Mesendoderm (in vitro differentiated cells): ENCODE results near the gene ASTN1.
A peak's percentile ranks its signal among the peaks of the same experiment; 100 is the strongest.

ENCODE experiments used
- DNase-seq: peaks from one replicate; pipeline ENCODE4 v3.0.0; 2013
- H2AK5ac ChIP-seq: 2 replicates; pipeline ENCODE4 v1.6.1; 2013; ENCODE audit warnings: low read length, inconsistent platforms
- H2BK120ac ChIP-seq: 2 replicates; pipeline ENCODE4 v1.6.1; 2013; ENCODE audit warnings: low read depth, mild to moderate bottlenecking, low read length, moderate library complexity, mixed read lengths
- H2BK15ac ChIP-seq: replicated peaks from 2 replicates; pipeline ENCODE4 v1.6.1; 2013; ENCODE audit warnings: low read depth, mild to moderate bottlenecking, moderate library complexity
- H2BK5ac ChIP-seq: 2 replicates; pipeline ENCODE4 v1.6.1; 2013; ENCODE audit warnings: low read length, inconsistent platforms
- H3K18ac ChIP-seq: 2 replicates; pipeline ENCODE4 v1.6.1; 2013; ENCODE audit warnings: mild to moderate bottlenecking, low read length, mixed read lengths
- H3K23ac ChIP-seq: one replicate; pipeline ENCODE4 v1.6.1; 2013; ENCODE audit warnings: low read length
- H3K27ac ChIP-seq: 2 replicates; pipeline ENCODE4 v1.5.1; 2013; ENCODE audit warnings: low read depth, mild to moderate bottlenecking, inconsistent platforms, low read length, moderate library complexity
- H3K27me3 ChIP-seq: 2 replicates; pipeline ENCODE4 v1.6.1; 2013; ENCODE audit warnings: low read length, control low read depth, mild to moderate bottlenecking, inconsistent platforms; ENCODE audit not compliant: insufficient read depth, poor library complexity
- H3K36me3 ChIP-seq: 2 replicates; pipeline ENCODE4 v1.6.1; 2013; ENCODE audit warnings: low read length, inconsistent platforms; ENCODE audit not compliant: control insufficient read depth, insufficient read depth
- H3K4ac ChIP-seq: one replicate; pipeline ENCODE4 v1.6.1; 2013; ENCODE audit warnings: low read depth, mild to moderate bottlenecking, low read length, moderate library complexity
- H3K4me1 ChIP-seq: 2 replicates; pipeline ENCODE4 v1.6.1; 2013; ENCODE audit warnings: low read depth, low read length, inconsistent platforms; ENCODE audit not compliant: control insufficient read depth
- H3K4me2 ChIP-seq: 2 replicates; pipeline ENCODE4 v1.6.1; 2013; ENCODE audit warnings: low read length
- H3K4me3 ChIP-seq: 2 replicates; pipeline ENCODE4 v1.5.1; 2013; ENCODE audit warnings: mild to moderate bottlenecking, low read length
- H3K56ac ChIP-seq: one replicate; pipeline ENCODE4 v1.6.1; 2013; ENCODE audit warnings: low read length
- H3K79me1 ChIP-seq: 2 replicates; pipeline ENCODE4 v1.6.1; 2013; ENCODE audit warnings: low read length, inconsistent platforms
- H3K79me2 ChIP-seq: 2 replicates; pipeline ENCODE4 v1.6.1; 2013; ENCODE audit warnings: mild to moderate bottlenecking, low read length; ENCODE audit not compliant: control insufficient read depth, insufficient read depth
- H3K9ac ChIP-seq: 2 replicates; pipeline ENCODE4 v1.6.1; 2013; ENCODE audit warnings: low read length, inconsistent platforms
- H4K5ac ChIP-seq: one replicate; pipeline ENCODE4 v1.6.1; 2013; ENCODE audit warnings: low read length
- H4K8ac ChIP-seq: one replicate; pipeline ENCODE4 v1.6.1; 2013; ENCODE audit warnings: low read depth, mild to moderate bottlenecking, control low read depth, low read length, moderate library complexity
- WGBS: extraction: QIAGEN DNeasy Blood & Tissue Kit; methylation state at CpG from one replicate; pipeline ENCODE4 v1.1.7; 2013; ENCODE audit warnings: low lambda C conversion rate, missing lambda C conversion rate; ENCODE audit not compliant: insufficient coverage; ENCODE audit errors: extremely low coverage; 5-methylcytosine and 5-hydroxymethylcytosine counted together

The ASTN1 gene

DNA sequence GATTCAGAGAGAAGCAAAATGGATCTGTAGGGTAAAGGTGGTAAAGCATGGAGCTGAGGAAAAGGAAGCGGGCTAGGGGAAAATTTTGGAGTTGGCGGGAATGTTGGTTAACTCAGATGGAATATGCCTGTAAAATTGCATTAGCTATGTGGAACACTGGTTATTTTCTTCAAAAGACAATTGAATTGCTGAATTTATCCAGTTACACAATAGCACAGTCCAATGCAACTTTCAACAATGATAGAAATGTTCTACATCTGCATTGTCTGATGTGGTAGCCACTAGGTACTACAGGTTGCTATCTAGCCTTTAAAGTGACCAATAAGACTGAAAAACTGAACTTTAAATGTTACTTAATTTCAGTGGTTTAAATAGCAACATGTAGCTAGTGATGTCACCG, 315.2 kb downstream of the ASTN1 start:
- no peak overlapping the region for H3K18ac ChIP-seq
- H4K5ac ChIP-seq = no peak overlapping the region
- no peak overlapping the region for H2BK15ac ChIP-seq
- H3K27me3 ChIP-seq = no peaks in the 10 kb centered on the region
- DNase-seq = no peak
- H4K8ac ChIP-seq = no peak overlapping the region
- H3K27ac ChIP-seq = no peak overlapping the region
- H2AK5ac ChIP-seq = no peak overlapping the region
- WGBS = no CpG with 5 or more reads among the region's 3 CpGs
- no peak overlapping the region for H3K4me2 ChIP-seq
- H3K4me3 ChIP-seq = no peak overlapping the region
- H3K79me2 ChIP-seq = no peaks in the 10 kb centered on the region
- H3K4me1 ChIP-seq = peaks cover 2% of the 10 kb centered on the region
- no peaks in the 10 kb centered on the region for H3K79me1 ChIP-seq
- H3K23ac ChIP-seq = no peak overlapping the region
- no peak overlapping the region for H3K4ac ChIP-seq
- no peaks in the 10 kb centered on the region for H3K36me3 ChIP-seq
- H3K56ac ChIP-seq = no peak overlapping the region
- H2BK5ac ChIP-seq = no peak overlapping the region
- no peak overlapping the region for H3K9ac ChIP-seq
- no peak overlapping the region for H2BK120ac ChIP-seq

DNA sequence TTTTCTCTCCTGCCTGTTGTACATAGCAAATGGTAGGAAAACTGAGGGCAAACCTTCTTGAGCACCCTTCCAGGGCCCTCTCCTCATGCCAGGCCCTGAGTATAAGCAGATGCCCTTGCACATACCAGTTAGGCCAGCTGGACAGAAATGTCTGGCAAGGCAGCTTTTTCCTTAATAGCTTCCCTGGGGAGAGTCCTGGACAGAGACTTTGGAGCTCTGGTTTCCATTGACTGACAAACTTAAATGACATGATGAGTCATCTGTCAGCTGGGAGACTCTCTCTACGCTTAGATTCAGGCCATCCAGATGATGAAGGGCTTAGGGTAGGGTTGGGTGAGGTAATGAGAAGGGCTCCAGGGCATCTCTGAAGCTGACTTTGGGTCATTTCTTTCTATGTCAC, 317.5 kb downstream of the ASTN1 start:
- Histone ChIP-seq H2BK5ac (no peak overlapping the region), H2BK120ac (no peak overlapping the region), H3K36me3 (no peaks in the 10 kb centered on the region), H4K8ac (no peak overlapping the region), H2BK15ac (no peak overlapping the region), H3K4me1 (no peaks in the 10 kb centered on the region), H3K56ac (no peak overlapping the region), H4K5ac (no peak overlapping the region), H3K79me2 (no peaks in the 10 kb centered on the region), H3K9ac (no peak overlapping the region), H2AK5ac (no peak overlapping the region), H3K4ac (no peak overlapping the region), H3K27me3 (no peaks in the 10 kb centered on the region), H3K4me2 (no peak overlapping the region), H3K18ac (no peak overlapping the region), H3K4me3 (no peak overlapping the region), H3K23ac (no peak overlapping the region), H3K27ac (no peak overlapping the region), H3K79me1 (no peaks in the 10 kb centered on the region)
- DNase-seq = no peak
- no CpG with 5 or more reads among the region's 1 CpG for WGBS

DNA sequence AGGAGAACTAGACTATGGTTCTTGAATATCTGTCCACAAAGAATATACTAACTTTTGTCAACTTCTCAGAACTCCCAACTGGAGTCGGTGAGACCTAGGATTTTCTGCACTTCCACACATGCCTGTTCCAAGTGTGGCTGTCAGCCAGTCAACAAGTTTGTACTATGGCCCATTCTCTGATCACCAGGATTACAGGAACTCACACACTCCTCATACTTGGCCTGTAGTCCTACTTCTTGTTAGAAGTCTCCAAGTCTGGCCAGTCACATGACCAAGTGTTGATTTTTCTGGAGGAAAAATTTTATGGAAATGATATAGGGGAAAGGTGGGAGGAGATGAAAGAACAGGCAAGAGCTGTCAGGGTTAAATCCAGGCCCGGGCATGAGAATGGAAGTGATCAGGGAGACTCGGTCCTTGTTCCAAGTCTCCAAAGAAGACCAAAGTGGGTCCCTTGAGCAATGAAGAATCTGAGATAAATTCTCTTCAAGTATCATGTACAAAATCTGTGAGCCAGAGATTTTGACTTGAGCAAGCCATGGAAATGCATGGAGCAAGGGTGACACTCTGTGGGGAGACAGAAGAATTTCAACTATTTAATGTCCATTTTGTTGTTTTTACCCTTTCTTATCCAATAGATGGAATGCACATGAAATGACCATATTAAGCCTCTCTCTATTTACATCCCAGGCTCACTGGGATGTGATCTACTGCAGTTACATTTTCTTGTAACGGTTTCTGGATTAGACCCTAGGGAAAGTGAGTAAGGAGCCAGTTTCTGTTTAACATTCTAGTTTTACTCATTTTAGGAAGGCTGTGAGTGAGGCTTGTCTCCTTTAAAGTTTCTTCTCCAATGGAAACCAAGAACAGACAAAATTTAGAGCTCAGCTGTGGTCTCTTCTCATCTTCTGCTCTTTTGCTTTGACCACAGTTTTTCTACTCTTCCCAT, 320.9 kb downstream of the ASTN1 start:
- Histone ChIP-seq H4K8ac (no peak overlapping the region), H3K27me3 (no peaks in the 10 kb centered on the region), H3K4ac (no peak overlapping the region), H3K4me3 (no peak overlapping the region), H3K18ac (no peak overlapping the region), H3K4me2 (no peak overlapping the region), H3K36me3 (no peaks in the 10 kb centered on the region), H3K27ac (no peak overlapping the region), H2AK5ac (no peak overlapping the region), H3K4me1 (no peaks in the 10 kb centered on the region), H2BK120ac (no peak overlapping the region), H3K79me1 (no peaks in the 10 kb centered on the region), H4K5ac (no peak overlapping the region), H3K56ac (no peak overlapping the region), H3K79me2 (no peaks in the 10 kb centered on the region), H2BK5ac (no peak overlapping the region), H3K9ac (no peak overlapping the region), H2BK15ac (no peak overlapping the region), H3K23ac (no peak overlapping the region)
- WGBS = no CpG with 5 or more reads among the region's 4 CpGs
- peak; percentile 63 for DNase-seq

DNA sequence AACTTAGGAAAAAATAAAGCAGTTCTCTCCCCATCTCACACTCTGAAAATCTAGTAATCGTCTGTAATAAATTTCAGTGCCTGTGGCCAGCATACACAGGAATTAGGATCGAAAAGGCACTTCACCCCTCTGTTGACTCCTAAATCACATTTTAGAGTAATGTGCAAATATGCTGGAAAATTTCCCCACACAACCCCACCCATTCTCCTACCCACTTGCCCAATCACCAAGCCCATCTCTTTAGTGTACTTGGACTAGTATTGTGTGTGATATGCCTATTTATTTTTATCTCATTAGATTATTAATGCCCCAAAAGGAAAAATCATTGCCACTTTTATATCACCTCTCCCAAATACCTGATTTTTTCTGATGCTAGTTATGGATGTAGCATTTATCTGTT, 323.3 kb downstream of the ASTN1 start:
- Histone ChIP-seq H3K79me1 (no peaks in the 10 kb centered on the region), H3K4me1 (no peaks in the 10 kb centered on the region), H4K8ac (no peak overlapping the region), H3K4ac (no peak overlapping the region), H3K79me2 (no peaks in the 10 kb centered on the region), H3K4me2 (no peak overlapping the region), H2AK5ac (no peak overlapping the region), H3K9ac (no peak overlapping the region), H3K27me3 (no peaks in the 10 kb centered on the region), H3K56ac (no peak overlapping the region), H3K27ac (no peak overlapping the region), H2BK5ac (no peak overlapping the region), H2BK120ac (no peak overlapping the region), H3K36me3 (no peaks in the 10 kb centered on the region), H3K4me3 (no peak overlapping the region), H2BK15ac (no peak overlapping the region), H3K18ac (no peak overlapping the region), H3K23ac (no peak overlapping the region), H4K5ac (no peak overlapping the region)
- no peak for DNase-seq
- WGBS = no CpG with 5 or more reads among the region's 2 CpGs

DNA sequence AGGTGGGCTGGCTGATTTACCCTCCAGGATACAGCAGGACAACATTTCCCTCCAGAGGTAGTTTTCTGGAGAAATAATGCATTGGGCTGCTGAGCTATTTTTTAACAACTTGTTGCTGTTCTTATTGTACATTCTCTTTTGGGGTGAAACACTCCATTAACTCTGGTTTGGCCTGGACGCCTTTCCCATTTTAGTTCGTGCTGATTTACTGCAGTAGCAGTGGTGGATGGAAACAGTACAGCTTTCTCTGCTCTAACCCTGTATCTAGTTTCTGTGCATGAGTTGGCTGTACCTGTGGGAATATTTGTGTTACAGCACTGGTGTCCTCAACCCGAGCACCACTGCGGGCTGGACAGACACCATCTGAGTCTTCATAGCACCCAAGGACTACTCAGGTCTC, 325.3 kb downstream of the ASTN1 start:
- Histone ChIP-seq H3K18ac (no peak overlapping the region), H4K8ac (no peak overlapping the region), H2BK5ac (no peak overlapping the region), H3K4me1 (no peaks in the 10 kb centered on the region), H3K4me3 (no peak overlapping the region), H3K4ac (no peak overlapping the region), H3K79me1 (no peaks in the 10 kb centered on the region), H2BK15ac (no peak overlapping the region), H3K79me2 (no peaks in the 10 kb centered on the region), H3K27me3 (no peaks in the 10 kb centered on the region), H3K23ac (no peak overlapping the region), H3K36me3 (no peaks in the 10 kb centered on the region), H3K27ac (no peak overlapping the region), H4K5ac (no peak overlapping the region), H2BK120ac (no peak overlapping the region), H3K56ac (no peak overlapping the region), H2AK5ac (no peak overlapping the region), H3K4me2 (no peak overlapping the region), H3K9ac (no peak overlapping the region)
- no peak for DNase-seq
- WGBS = no CpG with 5 or more reads among the region's 4 CpGs
